NCI-H526 treated with DMSO at 0.1 percent for 48 hours (cell line): ENCODE results near the gene RTKN.

Source experiments
- DNase-seq: peaks from one replicate; lab custom pipeline; 2025; lab: John Stamatoyannopoulos, UW

Gene RTKN

DNA sequence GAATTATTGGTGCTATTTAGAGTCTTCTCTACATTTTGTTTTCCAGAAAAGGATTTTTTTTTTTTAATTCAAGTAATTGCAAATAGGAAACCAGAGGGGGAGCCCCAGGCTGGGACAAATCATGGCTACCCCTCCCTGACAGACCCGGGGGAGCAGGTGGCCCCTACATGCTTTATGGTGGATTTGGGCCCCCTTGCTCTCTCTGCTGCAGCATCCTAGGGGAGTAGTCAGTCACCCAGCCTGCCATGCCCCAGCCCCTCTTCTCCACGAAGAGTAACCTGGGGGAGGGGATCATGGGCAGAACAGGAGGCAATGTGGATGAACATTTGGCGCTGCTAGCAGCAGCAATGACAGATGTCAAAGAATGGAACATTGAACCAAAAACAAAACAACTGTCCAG lies 25.0 kb downstream of the RTKN start:
- no peak for DNase-seq

DNA sequence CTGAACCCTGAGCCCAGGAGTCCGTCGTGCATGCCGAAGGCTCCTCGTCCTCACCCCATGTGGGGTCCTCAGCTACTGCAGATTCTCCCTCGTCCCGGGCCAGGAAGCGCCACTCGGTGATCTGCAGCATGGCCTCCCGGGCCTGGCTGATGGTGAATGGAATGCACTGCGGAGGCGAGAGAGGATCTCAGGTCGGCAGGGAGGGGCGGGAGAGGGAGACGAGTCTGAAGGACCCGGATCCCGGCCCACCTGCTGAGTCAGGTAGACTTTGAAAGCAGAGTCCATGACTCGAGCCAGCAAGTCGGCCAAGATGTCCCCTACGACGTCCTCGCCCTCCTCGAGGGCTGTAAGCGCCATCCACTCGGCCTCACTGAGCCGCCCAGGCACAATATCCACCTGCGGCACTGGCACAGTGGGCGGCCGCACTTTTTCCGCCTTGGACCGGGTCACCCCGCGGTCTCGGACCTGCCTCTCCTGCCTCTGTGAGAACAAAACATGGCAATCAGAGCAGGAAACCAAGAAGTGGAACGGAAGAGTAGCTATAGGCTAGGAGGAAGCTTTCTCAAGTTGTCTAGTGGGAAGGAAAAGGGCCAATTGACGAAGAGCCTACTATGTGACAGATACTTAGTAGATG lies 25.9 kb downstream of the RTKN start:
- no peak for DNase-seq

DNA sequence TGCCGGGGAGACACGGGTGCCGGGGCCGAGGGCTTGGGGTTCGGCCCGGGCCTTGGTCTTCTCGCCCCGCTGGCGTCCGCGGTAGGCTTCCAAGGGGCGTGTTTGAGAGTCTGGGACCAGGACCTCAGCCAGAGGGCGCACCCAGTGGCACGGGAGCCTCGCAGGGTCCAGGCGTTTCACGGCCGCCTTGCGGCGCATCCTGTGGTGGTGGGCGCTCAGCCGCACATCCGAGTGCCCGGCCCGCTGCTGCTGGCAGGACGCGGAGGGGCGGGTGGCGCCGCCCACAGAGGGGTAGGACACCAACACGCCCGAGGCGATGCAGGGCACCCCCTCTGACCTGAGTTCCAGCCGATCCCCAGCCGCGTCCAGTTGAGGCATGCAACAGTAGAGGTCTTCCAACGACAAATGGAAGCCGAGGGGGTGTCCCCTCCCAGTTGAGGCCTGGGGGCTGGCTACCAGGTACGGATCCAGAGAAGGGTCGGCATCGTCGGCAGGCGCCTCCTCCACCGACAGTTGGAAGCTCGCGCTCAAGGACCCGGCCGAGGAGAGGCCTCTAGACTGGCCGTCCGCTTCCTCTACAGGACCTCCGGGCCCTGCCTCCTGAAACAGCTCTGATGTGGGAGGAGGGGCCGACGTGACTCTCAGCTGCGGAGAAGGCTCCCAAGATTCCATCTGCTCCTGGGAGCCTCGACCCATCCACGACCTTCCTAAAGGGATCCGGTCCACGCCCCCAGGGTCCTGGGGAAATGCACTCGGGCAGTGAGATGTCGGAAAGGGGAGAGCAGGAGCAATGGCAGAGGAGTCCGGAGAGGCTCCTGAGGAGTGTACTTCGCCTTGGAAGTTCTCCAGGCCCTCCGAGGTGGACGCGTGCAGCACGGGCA lies 26.6 kb downstream of the RTKN start:
- DNase-seq = no peak

DNA sequence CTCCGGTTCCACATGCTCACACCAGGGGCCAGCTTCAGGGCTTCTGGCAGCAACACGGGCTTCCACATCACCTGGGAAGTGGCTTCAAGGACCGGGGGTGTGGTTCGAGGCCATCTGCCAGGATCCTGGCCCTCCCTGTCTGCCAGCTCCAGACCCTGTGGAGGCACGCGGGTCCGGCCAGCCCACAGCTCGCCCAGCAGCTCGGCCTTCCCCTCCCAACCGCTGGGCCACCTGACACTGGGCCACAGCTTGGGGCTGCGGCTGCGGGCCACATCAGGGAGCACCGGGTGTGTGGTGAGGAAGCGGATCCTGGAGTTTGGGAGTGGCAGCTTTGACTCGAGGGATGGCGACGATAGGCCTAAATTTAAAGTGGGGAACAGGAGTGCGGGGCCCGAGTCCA lies 27.3 kb downstream of the RTKN start:
- no peak for DNase-seq

DNA sequence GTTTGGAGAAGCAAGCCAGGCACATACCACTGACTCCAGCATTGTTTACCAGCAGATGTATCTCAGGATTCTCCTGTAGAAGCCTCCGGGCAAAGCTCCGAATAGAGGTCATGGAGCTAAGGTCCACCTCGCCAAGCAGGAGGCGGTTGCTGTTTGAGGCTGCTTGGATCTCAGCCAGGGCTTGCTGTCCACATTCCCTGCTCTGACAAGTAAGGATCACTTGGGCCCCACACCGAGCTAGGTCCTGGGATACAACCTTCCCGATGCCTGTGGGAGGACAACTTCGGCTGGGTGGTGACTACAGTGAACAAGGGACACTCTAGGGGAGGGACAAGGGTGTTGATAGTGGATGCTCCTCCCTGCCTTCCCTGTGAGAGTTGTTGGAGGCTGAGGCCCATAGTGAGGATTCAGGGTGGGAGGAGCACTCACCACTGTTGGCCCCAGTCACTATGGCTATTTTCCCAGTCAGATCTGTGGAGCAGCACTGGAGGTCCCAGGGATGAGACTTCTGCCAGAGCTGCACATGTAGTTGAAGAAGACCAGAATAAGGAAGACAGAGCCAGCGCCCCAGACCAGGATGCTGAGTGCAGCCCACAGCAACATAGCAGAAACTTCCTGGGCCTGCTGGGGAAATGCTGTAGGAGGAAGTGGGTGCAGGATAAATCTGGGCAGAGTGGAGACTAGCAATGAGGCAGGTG lies 28.6 kb downstream of the RTKN start:
- DNase-seq = no peak

DNA sequence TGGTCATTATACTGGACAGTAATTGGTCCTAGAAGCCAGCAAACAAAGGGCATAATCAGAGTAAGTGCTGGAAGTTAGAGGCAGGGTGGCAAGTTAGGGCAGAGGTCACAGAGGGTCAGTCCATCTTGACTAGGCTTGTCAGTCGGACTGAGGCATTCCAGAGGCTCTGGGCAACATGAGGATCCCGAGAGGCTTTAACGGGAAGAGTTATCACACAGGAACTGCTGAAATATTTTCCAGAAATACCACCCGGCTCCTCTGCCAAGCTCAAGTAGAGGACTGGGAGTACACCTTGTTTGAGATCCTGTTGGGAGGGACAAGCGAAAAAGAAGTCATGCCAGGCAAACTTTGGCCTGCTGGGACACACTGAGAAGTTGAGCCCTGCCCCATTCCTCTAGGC lies 34.1 kb downstream of the RTKN start:
- DNase-seq = no peak

DNA sequence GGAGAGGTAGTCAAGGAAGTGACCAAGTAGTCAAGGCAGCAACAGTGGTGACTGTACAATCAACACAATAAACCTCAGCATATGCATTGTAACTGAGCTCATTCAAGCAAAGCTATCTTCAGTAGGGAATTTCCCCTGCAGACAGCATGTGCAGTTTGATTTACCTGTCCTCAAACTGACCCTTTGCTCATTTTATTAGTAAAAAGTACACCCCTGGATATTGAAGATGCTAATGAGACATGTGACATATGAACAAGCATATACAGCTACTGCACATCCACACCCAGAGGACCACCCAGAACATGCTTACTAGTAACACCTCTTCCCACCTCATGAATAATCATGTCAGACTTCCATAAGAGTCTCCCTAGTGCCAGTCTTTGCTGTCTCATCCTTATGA lies 35.7 kb downstream of the RTKN start:
- no peak for DNase-seq

DNA sequence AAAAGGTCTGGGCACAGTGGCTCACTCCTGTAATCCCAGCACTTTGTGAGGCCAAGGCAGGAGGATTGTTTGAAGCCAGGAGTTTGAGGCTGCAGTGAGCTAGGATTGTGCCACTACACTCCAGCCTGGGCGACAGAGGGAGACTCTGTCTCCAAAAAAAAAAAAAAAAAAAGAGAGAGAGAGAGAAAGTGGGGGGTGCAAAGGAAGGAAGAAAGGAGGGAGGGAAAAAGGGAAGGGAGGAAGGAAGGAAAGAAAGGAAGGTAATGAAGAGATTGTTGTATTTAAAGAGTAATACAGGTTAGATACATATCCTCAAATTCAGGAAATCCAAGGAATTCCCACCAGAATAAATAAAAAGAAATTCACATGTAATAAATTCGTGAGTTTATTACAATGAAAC lies 39.8 kb downstream of the RTKN start:
- no peak for DNase-seq

DNA sequence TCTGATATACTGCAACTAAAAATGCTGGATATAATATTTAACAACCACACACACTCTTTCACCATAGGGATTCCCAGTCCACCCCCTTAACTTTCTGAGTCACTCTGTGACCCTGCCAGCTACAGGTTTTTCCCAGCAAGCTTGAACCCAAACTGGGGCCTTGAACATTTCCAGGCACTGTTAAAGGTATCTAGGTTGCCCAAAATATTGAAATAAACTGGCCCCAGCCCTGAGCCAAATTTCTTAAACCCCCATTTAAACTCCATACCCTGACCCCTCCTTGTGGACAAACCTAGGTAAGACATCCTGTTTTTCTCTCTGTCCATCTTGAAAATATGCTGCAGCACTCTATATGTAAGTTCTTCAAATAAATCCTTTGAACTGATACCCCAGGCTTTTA lies 42.0 kb downstream of the RTKN start:
- peak; percentile 22 for DNase-seq

DNA sequence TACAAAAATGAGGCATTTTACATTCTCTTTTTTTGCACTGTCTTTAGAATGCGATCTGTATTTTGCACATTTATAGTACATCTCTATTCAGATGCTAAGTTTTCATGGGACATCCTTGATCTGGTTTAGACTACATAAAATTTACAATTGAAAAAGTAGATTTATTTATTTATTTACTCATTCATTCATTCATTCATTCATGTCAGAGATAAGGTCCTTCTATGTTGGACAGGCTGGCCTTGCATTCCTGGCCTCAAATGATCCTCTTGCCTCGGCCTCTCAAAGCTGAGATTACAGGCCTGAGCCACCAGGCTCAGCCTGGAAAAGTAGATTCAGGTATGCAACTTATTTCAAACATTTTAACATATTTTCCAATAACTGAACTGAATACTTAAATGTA lies 45.6 kb downstream of the RTKN start:
- DNase-seq = no peak

DNA sequence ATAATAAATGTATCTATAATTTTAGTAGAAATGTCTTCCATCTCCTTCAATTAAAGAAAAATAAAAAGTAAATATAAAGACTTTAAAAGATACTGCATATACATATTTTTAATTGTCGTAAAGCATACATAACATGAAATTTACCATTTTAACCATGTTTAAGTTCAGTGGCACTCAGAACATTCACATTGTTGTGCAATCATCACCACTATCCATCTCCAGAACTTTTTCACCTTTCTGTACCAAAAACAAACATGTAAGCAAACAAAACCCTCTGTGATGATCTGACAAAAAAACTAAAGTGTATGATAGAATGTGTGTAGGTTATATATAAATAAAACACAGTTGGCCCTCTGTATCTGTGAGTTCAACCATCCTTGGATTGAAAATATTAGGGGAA lies 48.2 kb downstream of the RTKN start:
- no peak for DNase-seq

DNA sequence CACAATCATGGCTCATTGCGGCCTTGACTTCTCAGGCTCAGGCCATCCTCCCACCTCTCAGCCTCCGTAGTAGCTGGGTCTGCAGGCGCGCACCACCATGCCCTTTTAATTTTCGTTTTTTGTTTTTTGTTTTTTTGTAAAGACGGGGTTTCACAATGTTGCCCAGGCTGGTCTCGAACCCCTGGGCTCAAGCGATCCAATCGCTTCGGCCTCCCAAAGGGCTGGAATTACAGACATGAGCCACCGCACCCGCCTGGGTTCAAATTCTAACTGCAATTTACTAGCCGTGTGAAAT lies 49.3 kb downstream of the RTKN start:
- no peak for DNase-seq

DNA sequence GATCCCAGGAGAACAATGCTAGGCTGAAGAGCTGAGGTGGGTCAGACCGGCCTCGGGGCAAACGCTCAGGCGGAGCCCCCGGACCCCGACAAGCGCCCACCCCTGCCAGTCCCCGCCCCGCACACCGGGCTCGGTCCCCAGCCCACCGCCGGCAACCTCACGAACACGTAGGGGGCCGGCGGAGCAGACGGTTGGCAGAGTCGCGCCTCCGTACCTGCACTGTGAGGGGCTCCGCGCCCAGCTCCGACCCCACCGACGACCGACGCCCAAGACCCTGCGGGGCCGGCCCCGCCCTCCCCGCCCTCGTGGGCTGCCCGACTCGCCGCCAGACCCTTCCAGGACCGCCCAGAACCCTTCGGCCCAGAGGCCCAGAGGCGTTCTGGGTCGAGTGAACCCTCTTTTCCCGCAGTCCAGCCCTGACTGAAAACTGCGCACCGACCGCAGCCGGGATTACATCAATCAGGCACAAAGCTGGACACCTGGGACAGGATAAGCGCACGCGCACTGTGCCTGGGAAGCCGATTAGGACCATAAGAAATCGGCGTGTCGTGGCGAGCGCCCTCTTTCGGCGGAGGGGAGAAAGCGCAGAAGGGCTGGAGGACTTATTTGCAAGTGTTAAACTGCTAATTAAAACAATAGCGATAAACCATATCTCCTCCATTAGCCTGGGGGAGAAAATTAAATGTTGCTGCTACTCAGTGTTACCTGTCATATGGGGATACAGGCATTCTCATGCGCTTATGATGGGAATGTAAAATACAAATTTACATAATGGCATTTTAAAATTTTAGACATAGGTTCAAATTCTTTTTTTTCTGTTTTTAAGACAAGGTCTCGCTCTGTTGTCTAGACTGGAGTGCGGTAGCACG lies 49.9 kb downstream of the RTKN start:
- DNase-seq = peak; percentile 85

DNA sequence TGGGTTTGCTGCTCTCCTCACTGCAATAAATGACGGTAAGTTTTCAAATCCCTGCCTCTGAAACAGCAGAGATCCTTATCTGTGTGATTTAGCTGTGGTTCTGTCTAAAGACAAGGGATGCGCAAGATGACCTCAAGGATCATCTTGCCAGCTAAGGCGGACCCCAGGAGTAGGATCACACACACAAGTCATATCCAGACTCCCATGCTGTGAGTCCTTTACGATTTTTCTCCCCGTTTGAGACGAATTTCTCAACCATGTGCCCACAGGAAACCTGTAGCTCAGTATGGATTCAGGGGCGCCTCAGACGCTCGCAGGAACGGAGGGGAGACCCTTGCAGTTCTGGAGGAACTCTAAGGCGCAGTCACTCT lies 50.5 kb downstream of the RTKN start:
- no peak for DNase-seq

DNA sequence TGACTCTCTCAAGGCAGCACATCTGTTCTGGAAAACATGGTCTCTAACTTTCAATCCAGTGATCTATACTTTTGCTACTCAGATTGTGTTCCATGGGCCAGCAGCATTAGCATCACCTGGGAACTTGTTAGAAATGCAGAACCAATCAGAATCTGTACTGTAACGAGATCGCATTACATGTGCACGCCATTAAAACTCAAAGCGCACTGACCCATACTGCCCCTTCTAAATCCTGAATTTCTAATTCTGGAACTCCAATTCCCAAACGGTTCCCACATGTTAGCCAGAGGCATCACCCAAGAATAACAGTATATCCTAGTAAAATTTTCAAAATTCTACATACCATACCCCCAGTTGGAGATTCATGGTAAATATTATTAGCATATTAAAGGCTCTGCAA lies 51.1 kb downstream of the RTKN start:
- no peak for DNase-seq

DNA sequence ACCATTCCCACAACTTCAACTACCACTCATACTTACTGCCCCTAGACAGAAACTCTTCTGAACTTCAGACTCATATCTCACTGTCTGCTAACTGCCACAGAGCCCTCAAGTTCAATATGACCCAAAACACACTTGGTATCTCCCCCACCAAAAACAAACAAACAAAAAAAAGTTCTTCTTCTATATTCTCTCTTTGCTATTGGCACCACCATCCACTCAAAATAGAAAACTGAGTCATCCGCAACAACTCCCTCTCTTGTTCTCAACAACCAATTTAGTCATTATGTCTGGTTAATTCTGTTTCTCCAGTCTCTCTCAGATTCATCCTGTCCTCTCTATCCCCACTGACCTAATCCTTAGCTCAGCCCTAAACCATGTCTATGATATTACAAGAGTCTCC lies 54.4 kb downstream of the RTKN start:
- no peak for DNase-seq

DNA sequence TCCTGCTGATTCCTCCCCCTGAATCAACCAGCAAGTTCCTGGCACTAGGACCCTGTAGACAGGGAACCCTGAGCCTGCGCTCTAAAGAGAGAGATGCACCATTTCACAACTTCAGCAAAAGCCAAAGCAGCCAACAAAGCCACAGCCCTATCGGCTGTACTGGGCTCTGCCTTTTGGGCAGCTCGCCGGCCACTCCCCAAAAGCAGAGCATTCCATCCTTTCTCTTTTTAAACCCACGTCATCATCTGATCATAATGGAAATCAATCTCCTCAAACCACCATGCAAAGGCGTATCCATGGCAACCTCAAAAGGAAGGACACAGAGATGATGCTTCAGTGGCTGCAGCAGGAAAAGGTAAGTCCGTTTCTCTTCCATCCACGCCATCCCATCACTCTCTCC lies 56.3 kb downstream of the RTKN start:
- no peak for DNase-seq

DNA sequence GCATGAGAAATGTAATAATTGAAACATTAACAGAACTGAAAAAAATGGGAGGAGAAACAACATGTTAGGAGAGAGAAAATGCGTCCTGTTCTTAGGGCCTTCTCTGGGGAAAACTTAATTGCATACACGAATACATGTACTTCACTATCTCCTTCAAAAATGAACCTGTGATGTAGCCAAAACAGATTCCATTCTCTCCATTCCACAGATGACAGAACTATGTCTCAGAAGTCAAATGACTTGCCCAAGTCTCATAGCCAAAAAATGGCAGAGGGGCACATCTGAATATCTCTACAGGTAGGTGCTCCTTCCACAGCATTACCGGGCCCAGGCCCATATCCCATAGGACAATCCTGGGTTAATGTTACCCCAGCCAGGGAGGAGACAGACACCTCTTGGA lies 57.7 kb downstream of the RTKN start:
- no peak for DNase-seq

DNA sequence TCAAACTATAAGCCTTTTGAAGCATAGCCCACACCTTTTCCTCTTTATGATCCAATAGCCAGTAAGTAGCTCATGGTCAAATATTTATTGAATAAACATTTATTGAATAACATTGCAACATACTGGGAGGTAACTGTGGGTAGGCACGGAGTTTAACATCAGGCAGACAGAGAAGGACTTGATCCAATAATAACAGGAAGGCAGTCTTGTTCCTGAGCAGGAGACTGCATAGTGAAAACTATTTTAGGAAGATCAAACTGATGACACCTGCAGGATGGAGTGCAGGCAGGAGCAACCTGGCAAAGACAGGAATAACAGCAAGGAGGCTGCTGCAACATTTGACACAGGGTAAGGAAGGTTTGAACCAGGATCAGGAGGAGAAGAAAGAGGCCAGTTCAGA lies 58.5 kb downstream of the RTKN start:
- DNase-seq = no peak

DNA sequence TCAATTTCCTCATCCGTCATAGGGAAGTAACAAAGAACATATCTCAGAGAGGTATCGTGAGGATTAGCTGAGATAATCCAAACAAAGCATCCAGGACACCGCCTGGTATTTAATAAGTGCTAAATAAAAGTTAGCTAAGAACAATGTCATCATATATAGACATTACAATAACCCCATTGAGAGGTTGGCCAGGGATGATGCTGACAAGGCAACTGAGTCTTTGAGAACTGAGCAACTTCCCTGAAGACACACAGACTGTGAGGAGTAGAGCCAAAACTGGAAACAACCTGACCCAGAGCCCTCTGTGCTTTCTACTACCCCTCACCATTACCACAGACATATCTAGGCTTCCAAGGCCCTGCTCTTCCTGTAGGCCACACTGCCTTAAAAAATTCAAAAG lies 60.0 kb downstream of the RTKN start:
- DNase-seq = no peak

DNA sequence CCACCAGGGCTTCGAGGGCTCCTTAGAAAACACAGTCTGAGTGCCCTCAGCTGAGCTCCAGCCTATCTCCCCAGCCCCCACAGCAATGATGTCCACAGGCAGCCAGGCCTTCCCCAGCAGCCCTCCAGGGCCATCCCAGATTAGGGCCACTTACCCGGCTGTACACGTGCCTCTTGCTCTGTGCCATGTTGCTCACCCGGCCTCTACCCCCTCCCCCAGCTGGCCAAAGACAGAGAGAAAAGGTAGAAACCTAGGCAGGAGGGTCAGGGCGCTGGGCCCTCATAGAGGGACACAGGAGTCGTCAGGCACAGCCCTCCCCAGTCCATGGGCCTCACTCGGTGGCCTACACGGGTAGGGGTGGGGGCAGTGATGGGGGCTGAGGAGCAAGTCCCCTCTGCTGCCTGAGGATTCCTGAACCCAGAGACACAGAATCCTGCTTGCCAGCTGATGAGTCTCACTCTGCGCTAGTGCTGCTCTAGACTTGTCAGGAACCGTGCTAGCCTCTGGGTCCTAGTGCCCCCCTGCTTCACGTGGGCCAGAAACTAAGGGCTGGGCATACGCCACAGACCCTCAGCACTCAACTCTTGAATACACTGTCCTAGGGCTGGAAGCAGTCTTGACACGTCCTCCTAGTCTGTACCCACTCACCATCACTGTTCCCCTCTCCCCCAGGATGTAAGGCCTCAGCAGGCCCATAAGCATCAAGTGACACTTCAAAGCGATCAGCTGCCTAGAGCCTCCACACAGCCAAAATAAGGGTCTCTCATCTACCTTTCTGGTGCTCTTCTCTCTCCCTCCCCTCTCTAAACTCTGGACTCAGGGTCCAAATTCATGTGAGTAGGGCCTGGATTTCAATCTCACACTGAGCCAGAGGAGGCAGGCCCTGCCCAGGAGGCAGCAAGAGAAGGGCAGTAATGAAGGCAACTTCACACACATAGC lies 61.6 kb downstream of the RTKN start, which contains the start of gene DCTN1:
Gene DCTN1 (minus strand): TSS at position 461 of the 939 bp plus-strand sequence. CDS start 274 bp downstream, at position 187.
- no peak for DNase-seq
